HCT116 (cell line): ENCODE results near the gene CCDC28B. TPM values are rescaled to one million over a fixed set of nuclear protein-coding genes. Genes with fewer than 3 reads are reported as not detected.

Experiments used
- ATAC-seq: fragments of 200-7000 bp; cut with Tn5 transposase; 2 replicates; pipeline ENCODE4 v1.9.1; 2020; ENCODE audit warnings: mild to moderate bottlenecking, moderate library complexity
- BruUV-seq: library from RNA; stranded (reverse); fragments of 400-500 nt; replicated peaks from 2 replicates; lab custom pipeline; 2021; lab: Mats Ljungman, UMichigan
- CTCF ChIA-PET: fragments of 300-600 bp; sonication (Branson Sonifier 250); formaldehyde crosslinking; loops from one replicate; lab custom pipeline; 2021; ENCODE audit warnings: antibody characterized with exemption; lab: Charles Lee
- POLR2A ChIA-PET: fragments of 300-600, 350-600 bp; sonication (Branson Sonifier 250); formaldehyde crosslinking; loops from one replicate; lab custom pipeline; 2021; ENCODE audit warnings: antibody characterized with exemption; lab: Charles Lee
- RAD21 ChIA-PET, 2 experiments: fragments of 300-600 bp; sonication (Branson Sonifier 250); formaldehyde crosslinking; loops; one replicate each; lab custom pipeline; 2023; ENCODE audit warnings: low total read pairs in 2 of 2; ENCODE audit not compliant: uncharacterized antibody in 2 of 2, unreplicated experiment in 2 of 2, low non-redundant PET in 1 of 2; lab: Charles Lee
- DNase-seq: peaks from one replicate; pipeline ENCODE4 v3.0.0-alpha.2; 2010; ENCODE audit warnings: low read depth, low spot score
- H2AFZ ChIP-seq: fragments of 200-600 bp; shearing (Covaris generic), sonication (generic); 2 replicates; pipeline ENCODE4 v1.6.1; 2017; ENCODE audit warnings: low read depth, mixed run types, mixed read lengths, antibody characterized with exemption, low read length; ENCODE audit not compliant: poor library complexity, severe bottlenecking
- H3K27ac ChIP-seq: 2 replicates; pipeline ENCODE4 v1.5.1; 2012; ENCODE audit warnings: low read depth, low read length
- H3K27me3 ChIP-seq: fragments of 200-600 bp; sonication (generic); 2 replicates; pipeline ENCODE4 v1.6.1; 2016; ENCODE audit warnings: mixed run types, low read length, mixed read lengths; ENCODE audit not compliant: insufficient read depth
- H3K36me3 ChIP-seq, 2 experiments: fragments of 200-500 bp in 1 of 2; fragments of 200-600 bp in 1 of 2; sonication (Bioruptor generic) in 1 of 2; sonication (generic) in 1 of 2; 2 replicates each; pipeline versions ENCODE4 v1.5.1 to v1.6.1; 2014 to 2016; ENCODE audit warnings: low read length in 2 of 2, inconsistent platforms in 1 of 2, mixed read lengths in 1 of 2, mixed run types in 1 of 2; ENCODE audit not compliant: insufficient read depth in 2 of 2, control insufficient read depth in 1 of 2
- H3K4me1 ChIP-seq, 2 experiments: fragments of 200-600 bp in 1 of 2; sonication (generic) in 1 of 2; 2 replicates each; pipeline versions ENCODE4 v1.5.1 to v1.6.1; 2012 to 2017; ENCODE audit warnings: low read length in 2 of 2, inconsistent platforms in 1 of 2, mild to moderate bottlenecking in 1 of 2, mixed read lengths in 1 of 2, mixed run types in 1 of 2, moderate library complexity in 1 of 2; ENCODE audit not compliant: insufficient read depth in 2 of 2, control insufficient read depth in 1 of 2
- H3K4me2 ChIP-seq: fragments of 200-600 bp; sonication (generic); 2 replicates; pipeline ENCODE4 v1.6.1; 2017; ENCODE audit warnings: mixed run types, low read length, mixed read lengths
- H3K4me3 ChIP-seq, 2 experiments: fragments of 200-600 bp in 1 of 2; sonication (generic) in 1 of 2; replicated peaks in 1 of 2; 2 replicates each; pipeline ENCODE4 v1.5.1; 2011 to 2016; ENCODE audit warnings: low read length in 2 of 2, control low read depth in 1 of 2, low read depth in 1 of 2, mild to moderate bottlenecking in 1 of 2, mixed read lengths in 1 of 2, mixed run types in 1 of 2
- H3K79me2 ChIP-seq: fragments of 200-600 bp; sonication (generic); 2 replicates; pipeline ENCODE4 v1.6.1; 2017; ENCODE audit warnings: mild to moderate bottlenecking, mixed run types, low read length, moderate library complexity, mixed read lengths; ENCODE audit not compliant: insufficient read depth
- H3K9ac ChIP-seq: fragments of 200-600 bp; sonication (generic); 2 replicates; pipeline ENCODE4 v1.6.1; 2016; ENCODE audit warnings: low read length, mixed read lengths
- H3K9me2 ChIP-seq: fragments of 200-600 bp; sonication (generic), shearing (Covaris generic); 2 replicates; pipeline ENCODE4 v1.6.1; 2017; ENCODE audit warnings: mixed run types, mild to moderate bottlenecking, moderate library complexity; ENCODE audit not compliant: insufficient read depth
- H3K9me3 ChIP-seq, 2 experiments: fragments of 200-500 bp in 1 of 2; fragments of 200-600 bp in 1 of 2; sonication (Bioruptor generic) in 1 of 2; sonication (generic) in 1 of 2; 2 replicates each; pipeline ENCODE4 v1.6.1; 2014 to 2017; ENCODE audit warnings: low read length in 2 of 2, mixed read lengths in 2 of 2, inconsistent platforms in 1 of 2, low read depth in 1 of 2, mild to moderate bottlenecking in 1 of 2, mixed run types in 1 of 2, moderate library complexity in 1 of 2; ENCODE audit not compliant: control insufficient read depth in 1 of 2, insufficient read depth in 1 of 2
- H4K20me1 ChIP-seq: fragments of 200-600 bp; sonication (generic), shearing (Covaris generic); 2 replicates; pipeline ENCODE4 v1.6.1; 2017; ENCODE audit warnings: mixed run types, mild to moderate bottlenecking, moderate library complexity; ENCODE audit not compliant: insufficient read depth
- CBX3 ChIP-seq: IDR thresholded peaks from 2 replicates; pipeline ENCODE4 v1.6.1; 2012; ENCODE audit warnings: low read depth
- RAD21 ChIP-seq: IDR thresholded peaks from 2 replicates; pipeline ENCODE4 v1.6.1; 2012; ENCODE audit warnings: low read depth, mild to moderate bottlenecking
- YY1 ChIP-seq: IDR thresholded peaks from 2 replicates; pipeline ENCODE4 v1.6.1; 2011; ENCODE audit warnings: low read length, low read depth, moderate library complexity, mild to moderate bottlenecking; ENCODE audit not compliant: insufficient replicate concordance; ENCODE audit errors: extremely low read depth
- intact Hi-C: fragments of 100-400 bp; cut with micrococcal nuclease; formaldehyde crosslinking; loops from 2 replicates; pipeline ENCODE4 v1.10.0; 2022
- total RNA-seq: library from RNA; stranded (reverse); gene quantifications from one replicate; pipeline ENCODE4 v1.2.1, GENCODE V29; 2021; ENCODE audit not compliant: unreplicated experiment
- TF ChIP-seq, protein P1 (sequence below), 3 experiments: fragments of 200-600 bp in 1 of 3; sonication (generic) in 1 of 3; IDR thresholded peaks in 2 of 3; conservative IDR thresholded peaks in 1 of 3; 2 replicates each; pipeline ENCODE4 v1.5.1; 2012 to 2017; ENCODE audit warnings: low read depth in 2 of 3, low read length in 2 of 3, antibody characterized with exemption in 1 of 3, borderline replicate concordance in 1 of 3, control low read depth in 1 of 3, mild to moderate bottlenecking in 1 of 3, mixed read lengths in 1 of 3, mixed run types in 1 of 3, moderate library complexity in 1 of 3; ENCODE audit not compliant: insufficient read depth in 1 of 3

Gene CCDC28B
- total RNA-seq, 1 experiment from 2014 or later: 5.9 TPM

DNA sequence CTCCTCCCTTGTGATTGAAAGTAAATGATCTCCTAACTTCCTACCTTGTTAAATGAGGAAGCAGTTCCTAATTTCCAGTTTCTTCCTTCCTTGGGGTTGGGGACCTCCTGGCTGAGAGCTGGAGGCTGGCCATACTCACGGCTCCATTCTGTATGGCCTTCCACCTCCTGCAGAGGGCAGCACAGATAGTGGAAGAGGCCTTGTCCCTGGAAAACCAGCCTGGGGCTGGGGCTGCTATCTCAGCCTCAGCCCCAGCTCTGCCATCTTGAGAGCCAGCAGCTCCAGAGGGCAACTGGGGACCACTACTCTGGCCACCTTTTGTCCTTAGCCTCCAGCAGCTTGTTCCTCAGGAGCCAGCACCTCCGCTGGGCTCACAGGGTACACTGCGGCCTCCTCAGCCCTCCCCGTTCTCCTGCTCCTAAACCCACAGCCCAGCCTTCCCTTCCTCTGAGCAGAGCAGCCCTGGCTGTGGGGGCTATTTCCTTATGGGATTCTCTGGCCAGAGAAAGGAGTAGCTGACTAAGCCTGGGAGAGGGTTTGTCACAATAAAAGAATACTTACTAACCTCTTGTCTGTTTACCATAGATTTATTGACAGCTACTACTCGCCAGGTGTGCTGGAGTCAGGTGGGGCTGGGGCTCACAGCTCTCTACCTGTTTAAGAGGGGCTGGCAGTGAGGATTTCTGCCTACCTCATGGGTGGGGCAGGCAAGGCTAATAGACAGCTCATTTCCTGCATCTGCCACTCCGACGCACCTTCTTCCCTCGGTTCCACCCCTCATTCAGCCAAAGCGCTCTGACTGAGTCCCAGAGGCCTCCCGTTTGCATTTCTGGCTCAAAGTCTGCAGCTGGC, 15.5 kb downstream of the CCDC28B start:
- no TSS peak for BruUV-seq
- peak; percentile 32 for DNase-seq
- Histone ChIP-seq H3K4me1 (peaks cover 3 to 16% of the 10 kb centered on the region in 2 experiments; a peak in 3 of 4 replicates), H3K4me3 (no peak overlapping the region), H3K27me3 (no peaks in the 10 kb centered on the region)
- intact Hi-C loops: loop anchor here (1.0 to 5.0 kb wide), 3 partner anchors 76 to 199 kb away; partner anchors contain the start of gene HDAC1
- CTCF ChIA-PET: interaction anchor here (0.7 to 1.6 kb wide), 12 partner anchors 9 to 178 kb away, joined by 3 to 12 read pairs (median 4); partner anchors contain the start of genes BSDC1, CCDC28B and IQCC
- TF ChIP-seq CBX3: no peak
- peak; percentile 14 for TF ChIP-seq YY1
- peak; percentile 86 for TF ChIP-seq RAD21
- TF ChIP-seq, protein P1, sequence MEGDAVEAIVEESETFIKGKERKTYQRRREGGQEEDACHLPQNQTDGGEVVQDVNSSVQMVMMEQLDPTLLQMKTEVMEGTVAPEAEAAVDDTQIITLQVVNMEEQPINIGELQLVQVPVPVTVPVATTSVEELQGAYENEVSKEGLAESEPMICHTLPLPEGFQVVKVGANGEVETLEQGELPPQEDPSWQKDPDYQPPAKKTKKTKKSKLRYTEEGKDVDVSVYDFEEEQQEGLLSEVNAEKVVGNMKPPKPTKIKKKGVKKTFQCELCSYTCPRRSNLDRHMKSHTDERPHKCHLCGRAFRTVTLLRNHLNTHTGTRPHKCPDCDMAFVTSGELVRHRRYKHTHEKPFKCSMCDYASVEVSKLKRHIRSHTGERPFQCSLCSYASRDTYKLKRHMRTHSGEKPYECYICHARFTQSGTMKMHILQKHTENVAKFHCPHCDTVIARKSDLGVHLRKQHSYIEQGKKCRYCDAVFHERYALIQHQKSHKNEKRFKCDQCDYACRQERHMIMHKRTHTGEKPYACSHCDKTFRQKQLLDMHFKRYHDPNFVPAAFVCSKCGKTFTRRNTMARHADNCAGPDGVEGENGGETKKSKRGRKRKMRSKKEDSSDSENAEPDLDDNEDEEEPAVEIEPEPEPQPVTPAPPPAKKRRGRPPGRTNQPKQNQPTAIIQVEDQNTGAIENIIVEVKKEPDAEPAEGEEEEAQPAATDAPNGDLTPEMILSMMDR (IDR thresholded peaks at IDR 0.05 in 2 of 3, conservative IDR thresholded peaks at IDR 0.05 in 1 of 3; ENCODE audit: borderline replicate concordance in 1 of 3, insufficient read depth in 1 of 3, low read depth in 2 of 3, low read length in 2 of 3): peak; percentile 76 to 92 (median 90); a peak in 5 of 6 replicates
- TF ChIP-seq, all 23 proteins: peak for 3
- ChIA-PET RAD21 (interaction anchor here (0.6 to 1.4 kb wide), 6 partner anchors 23 to 178 kb away, joined by 3 to 4 read pairs (median 4); partner anchors contain the start of genes BSDC1 (in 1 of the 2) and MARCKSL1 (in 1 of the 2)), POLR2A (interaction anchor here (1.7 kb wide), 1 partner anchor 120 kb away, joined by 5 read pairs; the partner anchor contains the start of gene MARCKSL1)
- ATAC-seq: peak; percentile 94
- Histone ChIP-seq H2AFZ (no peak overlapping the region), H3K27ac (no peak overlapping the region), H3K9ac (no peak overlapping the region), H3K4me2 (no peak overlapping the region), H3K36me3 (peaks cover 2 to 4% of the 10 kb centered on the region in 2 experiments; a peak in 1 of 4 replicates), H3K9me3 (no peaks in the 10 kb centered on the region), H3K79me2 (no peaks in the 10 kb centered on the region), H3K9me2 (no peaks in the 10 kb centered on the region), H4K20me1 (no peaks in the 10 kb centered on the region)
